GM21825 (cell line): ENCODE results near the gene SSUH2.

Source experiments
- ATAC-seq: cut with Tn5 transposase; IDR thresholded peaks from one replicate; pipeline ENCODE4 v1.9.1; 2021; ENCODE audit warnings: mild to moderate bottlenecking, moderate library complexity; ENCODE audit not compliant: unreplicated experiment

Gene SSUH2

GRCh38 chr3:8642001-8642400 lies 2.6 kb downstream of the SSUH2 start:
- ATAC-seq, result no peak

- ATAC-seq, result no peak
Observed at GRCh38 chr3:8641472-8641871, 3.1 kb downstream of the SSUH2 start.

GRCh38 chr3:8640223-8640622 lies 4.4 kb downstream of the SSUH2 start:
- ATAC-seq, result no peak

GRCh38 chr3:8639659-8640000 lies 5.0 kb downstream of the SSUH2 start:
- no peak for ATAC-seq

- ATAC-seq, result no peak
Observed at GRCh38 chr3:8638994-8639658, 5.5 kb downstream of the SSUH2 start.

- ATAC-seq, result no peak
Observed at GRCh38 chr3:8637348-8637747, 7.2 kb downstream of the SSUH2 start.

GRCh38 chr3:8635631-8636030 lies 9.0 kb downstream of the SSUH2 start:
- no peak for ATAC-seq

GRCh38 chr3:8635125-8635524 lies 9.5 kb downstream of the SSUH2 start:
- no peak for ATAC-seq

- no peak for ATAC-seq
Observed at GRCh38 chr3:8632402-8633237, 12.0 kb downstream of the SSUH2 start.

GRCh38 chr3:8631661-8632060 lies 12.9 kb downstream of the SSUH2 start:
- no peak for ATAC-seq

GRCh38 chr3:8629151-8630021 lies 15.2 kb downstream of the SSUH2 start:
- peak; percentile 67 for ATAC-seq

GRCh38 chr3:8627949-8628348 lies 16.6 kb downstream of the SSUH2 start:
- ATAC-seq, result no peak

GRCh38 chr3:8627201-8627940 lies 17.2 kb downstream of the SSUH2 start:
- no peak for ATAC-seq

- ATAC-seq, result no peak
Observed at GRCh38 chr3:8625991-8626390, 18.6 kb downstream of the SSUH2 start.

GRCh38 chr3:8624612-8625011 lies 20.0 kb downstream of the SSUH2 start:
- ATAC-seq, result no peak

GRCh38 chr3:8623741-8624140 lies 20.9 kb downstream of the SSUH2 start:
- no peak for ATAC-seq

- peak; percentile 86 for ATAC-seq
Observed at GRCh38 chr3:8622873-8623691, 21.5 kb downstream of the SSUH2 start.

- ATAC-seq, result no peak
Observed at GRCh38 chr3:8621872-8622271, 22.7 kb downstream of the SSUH2 start.

- ATAC-seq, result no peak
Observed at GRCh38 chr3:8621141-8621540, 23.5 kb downstream of the SSUH2 start.

- no peak for ATAC-seq
Observed at GRCh38 chr3:8619548-8619947, 25.1 kb downstream of the SSUH2 start.
